ENCODE results near the gene OR10Z1.

DNA sequence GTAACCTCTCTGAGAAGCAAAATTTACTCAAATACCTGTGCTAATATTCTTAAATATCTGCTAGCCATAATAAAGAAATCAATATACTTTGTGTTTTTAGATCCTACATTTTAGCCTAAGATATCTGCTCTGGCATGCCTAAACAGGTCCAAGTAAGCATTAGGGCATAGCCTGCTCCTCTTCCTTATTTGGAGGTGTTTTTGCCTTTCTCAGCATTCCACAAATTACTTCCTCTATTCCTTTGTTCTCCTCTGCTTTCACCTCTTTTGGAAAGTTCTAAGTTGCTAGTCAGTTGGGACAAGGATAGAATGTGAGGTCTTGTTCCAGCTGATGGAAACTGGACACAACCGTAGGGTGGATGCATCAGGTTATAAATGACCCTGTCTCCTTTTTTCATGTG lies 18.1 kb upstream of the OR10Z1 start:
- no peak for TF ChIP-seq POLR2AphosphoS5 (IDR thresholded peaks at IDR 0.05)
- no peak for TF ChIP-seq EP300 (IDR thresholded peaks at IDR 0.05; ENCODE audit: low read depth)
- TF ChIP-seq, protein P1, sequence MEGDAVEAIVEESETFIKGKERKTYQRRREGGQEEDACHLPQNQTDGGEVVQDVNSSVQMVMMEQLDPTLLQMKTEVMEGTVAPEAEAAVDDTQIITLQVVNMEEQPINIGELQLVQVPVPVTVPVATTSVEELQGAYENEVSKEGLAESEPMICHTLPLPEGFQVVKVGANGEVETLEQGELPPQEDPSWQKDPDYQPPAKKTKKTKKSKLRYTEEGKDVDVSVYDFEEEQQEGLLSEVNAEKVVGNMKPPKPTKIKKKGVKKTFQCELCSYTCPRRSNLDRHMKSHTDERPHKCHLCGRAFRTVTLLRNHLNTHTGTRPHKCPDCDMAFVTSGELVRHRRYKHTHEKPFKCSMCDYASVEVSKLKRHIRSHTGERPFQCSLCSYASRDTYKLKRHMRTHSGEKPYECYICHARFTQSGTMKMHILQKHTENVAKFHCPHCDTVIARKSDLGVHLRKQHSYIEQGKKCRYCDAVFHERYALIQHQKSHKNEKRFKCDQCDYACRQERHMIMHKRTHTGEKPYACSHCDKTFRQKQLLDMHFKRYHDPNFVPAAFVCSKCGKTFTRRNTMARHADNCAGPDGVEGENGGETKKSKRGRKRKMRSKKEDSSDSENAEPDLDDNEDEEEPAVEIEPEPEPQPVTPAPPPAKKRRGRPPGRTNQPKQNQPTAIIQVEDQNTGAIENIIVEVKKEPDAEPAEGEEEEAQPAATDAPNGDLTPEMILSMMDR (IDR thresholded peaks at IDR 0.05) = no peak
